MM.1S (cell line): Measurements from ENCODE around the gene CAST.

ENCODE experiments used
- CTCF ChIP-seq: fragments of 300-600 bp; sonication (generic); IDR thresholded peaks from 2 replicates; pipeline ENCODE4 v1.5.1; 2016; ENCODE audit warnings: antibody characterized with exemption, low read length, mixed read lengths
- EZH2 ChIP-seq: fragments of 300-600 bp; sonication (generic); optimal IDR thresholded peaks from 2 replicates; pipeline ENCODE3; 2017; ENCODE audit warnings: low read depth, mild to moderate bottlenecking, antibody characterized with exemption, low read length, mixed read lengths

GRCh38 chr5:96794757-96795156 lies 132.6 kb downstream of the CAST start:
- no peak for TF ChIP-seq CTCF
- no peak for TF ChIP-seq EZH2
